ENCODE measurements around the gene AKT1S1. TPM values are rescaled to one million over a fixed set of nuclear protein-coding genes. Genes with fewer than 3 reads are reported as not detected.

The AKT1S1 gene

Small RNA genes within 50 kb of the gene (small RNA-seq; reads per million reads assigned to genes)
- gene MIR4749 = not detected
